Measurements from ENCODE around the gene TMSB4X.

DNA sequence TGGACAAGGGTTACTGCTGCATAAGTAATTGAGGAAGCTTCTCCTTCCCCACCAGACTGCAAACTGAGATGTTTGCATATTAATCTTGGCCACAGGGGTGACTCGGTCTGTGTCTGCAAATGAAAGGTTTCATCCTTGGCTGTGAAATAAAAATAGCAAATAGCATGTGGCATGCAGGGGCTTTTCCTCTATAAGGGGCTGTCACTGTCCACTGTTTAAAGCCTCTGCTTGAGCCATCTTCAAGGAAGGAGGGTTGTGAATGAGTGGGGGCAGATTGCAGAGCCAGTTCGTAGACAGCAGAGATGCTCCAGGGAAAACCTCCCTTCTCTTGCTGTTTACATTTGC lies 33.3 kb downstream of the TMSB4X start:
- no peak for TF ChIP-seq SUZ12 (IDR thresholded peaks at IDR 0.05; ENCODE audit: extremely low read depth, insufficient read depth, insufficient read length)
- no peak for TF ChIP-seq YY1 (IDR thresholded peaks at IDR 0.05; ENCODE audit: insufficient read depth, insufficient read length)

Data from NT2/D1 (cell line).